NCI-H146 treated with DMSO at 0.1 percent for 48 hours (cell line): ENCODE measurements around the gene RNASE4.
A peak's percentile ranks its signal among the peaks of the same experiment; 100 is the strongest.

Experiments used
- DNase-seq: peaks from one replicate; lab custom pipeline; 2025; ENCODE audit not compliant: unreplicated experiment; lab: John Stamatoyannopoulos, UW

Gene RNASE4

GRCh38 chr14:20675669-20676068, 8.7 kb upstream of the RNASE4 start:
- DNase-seq = no peak

- DNase-seq = no peak
Measured at GRCh38 chr14:20676072-20676471, 8.3 kb upstream of the RNASE4 start.

- DNase-seq = no peak
Measured at GRCh38 chr14:20679907-20680306, 4.5 kb upstream of the RNASE4 start.

- no peak for DNase-seq
Measured at GRCh38 chr14:20680363-20680762, 4.0 kb upstream of the RNASE4 start.

DNA sequence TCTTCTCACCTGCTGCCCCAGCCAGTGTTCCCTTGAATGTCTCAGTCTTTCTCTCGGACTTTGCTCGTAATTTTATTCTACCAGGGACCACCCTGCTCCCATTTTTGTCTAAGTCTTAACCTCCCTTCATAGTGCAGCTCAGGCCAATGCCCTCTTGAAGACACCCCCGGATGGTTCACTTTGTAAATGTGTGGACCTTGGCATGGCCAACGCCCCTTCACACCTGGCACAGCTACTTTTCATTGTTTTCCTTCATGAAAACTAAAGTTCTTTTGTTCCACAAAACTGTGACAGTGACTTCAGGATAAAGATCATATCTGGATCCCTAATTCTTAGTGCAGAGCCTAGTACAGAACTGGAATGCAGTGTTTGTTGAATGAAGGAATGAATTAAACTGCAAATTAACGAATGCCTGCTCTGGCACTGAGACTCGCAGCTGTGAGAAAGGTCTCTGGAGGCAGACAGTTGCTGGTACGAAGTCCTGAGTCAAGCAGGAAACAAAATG, 3.5 kb upstream of the RNASE4 start:
- DNase-seq = no peak

DNA sequence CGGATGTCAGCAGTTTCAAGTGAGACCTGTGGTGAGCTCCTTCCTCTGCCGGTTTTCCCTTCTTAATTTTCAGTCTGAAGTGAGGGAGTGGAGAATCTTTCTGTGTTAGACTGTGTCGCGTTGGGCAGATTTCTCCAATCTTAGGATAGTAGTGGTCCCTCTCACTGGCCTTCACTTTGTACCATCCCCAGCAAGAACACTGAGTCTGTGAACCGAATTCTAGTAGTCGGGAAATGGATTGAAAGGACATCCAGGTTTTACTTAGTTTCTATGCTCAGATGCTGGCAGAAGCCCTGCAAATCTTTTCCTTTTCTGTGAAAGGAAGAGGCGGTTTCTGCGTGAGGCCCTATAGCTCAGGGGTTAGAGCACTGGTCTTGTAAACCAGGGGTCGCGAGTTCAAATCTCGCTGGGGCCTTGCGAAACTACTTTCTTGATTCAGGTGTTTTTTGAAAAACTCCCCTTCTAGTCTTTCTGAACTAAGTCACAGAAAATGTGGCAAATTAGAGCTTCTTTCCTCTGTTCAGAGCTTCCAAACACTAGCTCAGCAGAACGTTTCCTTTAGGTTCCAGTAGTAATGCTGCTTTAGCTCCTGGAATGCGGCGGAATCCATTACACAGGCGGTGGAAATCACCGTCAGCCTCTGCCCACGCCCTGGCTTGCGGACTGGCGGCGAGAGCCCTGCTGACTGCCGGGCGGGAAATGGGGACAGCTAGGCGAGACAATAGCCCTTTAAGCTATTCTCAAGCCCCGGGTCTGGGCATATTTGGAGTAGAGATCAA, 2.8 kb upstream of the RNASE4 start:
- DNase-seq = peak; percentile 43

DNA sequence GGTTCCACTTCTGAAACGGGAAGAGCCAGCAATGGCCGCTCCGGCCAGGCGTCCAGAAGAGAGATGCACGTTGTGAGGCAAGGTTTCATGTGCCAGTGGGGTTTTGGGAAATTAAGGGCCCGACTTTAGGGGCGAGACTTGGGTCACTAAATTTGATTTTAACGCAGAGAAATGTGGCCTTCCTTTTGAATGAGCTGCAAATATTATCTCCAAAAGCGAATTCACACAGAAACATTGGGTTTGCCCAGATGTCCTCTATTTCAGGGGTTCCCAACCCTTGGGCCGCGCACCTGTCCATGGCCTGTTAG, 2.3 kb upstream of the RNASE4 start:
- no peak for DNase-seq

GRCh38 chr14:20682435-20683124, 1.8 kb upstream of the RNASE4 start:
- DNase-seq = peak; percentile 54

- peak; percentile 61 for DNase-seq
Measured at GRCh38 chr14:20683125-20683890, 1.1 kb upstream of the RNASE4 start.

DNA sequence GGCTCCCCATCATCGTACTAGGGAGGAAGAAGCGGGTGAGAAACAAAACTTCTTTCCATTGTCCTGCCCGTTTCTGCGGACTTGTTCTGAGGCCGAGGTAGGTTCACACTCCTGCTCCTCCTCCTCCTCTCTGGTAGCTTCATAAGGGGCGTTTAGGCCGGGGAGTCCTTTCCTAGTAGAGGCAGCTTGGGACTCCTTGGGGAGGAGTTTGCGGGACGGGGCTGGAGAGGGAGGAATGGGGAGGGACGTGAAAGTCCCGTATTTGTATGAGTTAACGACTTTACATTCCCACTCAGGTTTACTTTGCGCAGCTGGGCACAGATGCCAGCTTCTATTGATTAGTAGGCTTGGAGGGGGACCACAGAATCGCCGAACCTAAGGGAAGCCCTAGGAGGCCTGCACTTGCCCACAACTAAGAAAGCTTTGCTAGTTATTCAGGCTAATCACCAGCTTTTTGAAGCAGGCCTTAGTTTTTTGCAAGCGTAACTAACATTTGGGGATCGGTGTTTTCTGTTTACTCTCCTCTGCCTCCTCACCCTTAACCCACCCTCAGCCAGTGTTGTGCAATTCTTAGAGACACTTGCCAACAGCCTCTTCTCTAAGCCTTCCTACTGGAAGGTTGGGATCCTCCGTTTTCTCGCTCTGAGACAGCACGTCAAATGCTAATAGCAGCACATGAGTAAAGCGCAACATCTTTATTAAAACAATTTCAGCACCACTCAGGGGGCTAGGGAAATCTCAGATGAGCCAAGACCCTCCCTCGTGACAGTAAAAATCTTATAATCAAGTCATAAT, 499 bp downstream of the RNASE4 start:
- no peak for DNase-seq

- DNase-seq = no peak
Measured at GRCh38 chr14:20686386-20687143, 2.2 kb downstream of the RNASE4 start.

DNA sequence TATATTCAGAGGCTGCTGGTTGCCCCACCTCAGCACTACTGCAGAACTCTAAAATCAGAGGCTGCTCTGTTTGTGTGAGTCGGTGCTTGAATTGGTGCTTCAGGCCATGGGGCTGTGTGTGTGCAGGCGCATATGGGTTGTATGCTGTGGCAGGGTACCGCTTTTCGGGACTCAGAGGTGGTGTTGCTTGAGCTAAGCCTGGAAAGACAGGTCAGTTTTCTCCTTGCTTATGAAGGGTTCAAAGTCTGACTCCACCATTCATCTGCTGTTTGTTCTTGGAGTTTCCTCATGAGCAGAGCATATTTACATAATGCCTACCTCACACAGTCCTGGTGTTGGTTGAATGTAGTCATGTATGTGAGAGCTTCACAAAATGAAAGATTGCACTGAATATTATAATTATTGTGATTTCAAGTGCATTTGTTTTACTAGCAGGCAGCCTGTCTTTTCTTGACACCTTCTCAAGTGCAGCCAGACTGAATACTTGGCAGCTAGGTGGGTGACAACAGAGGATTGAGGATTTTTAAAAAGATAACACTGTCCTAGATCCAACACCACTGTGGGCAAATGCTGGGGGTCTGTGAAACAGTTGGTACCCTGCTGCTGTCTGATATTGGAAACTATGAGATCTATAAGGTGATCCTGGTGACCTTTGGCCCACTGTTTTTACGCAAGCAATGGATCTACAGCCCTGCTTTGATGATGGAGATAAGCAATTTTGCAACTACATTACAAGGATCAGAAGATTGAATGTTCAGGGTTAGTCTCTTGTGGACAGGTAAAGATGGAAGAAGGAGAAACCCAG, 3.2 kb downstream of the RNASE4 start:
- no peak for DNase-seq

DNA sequence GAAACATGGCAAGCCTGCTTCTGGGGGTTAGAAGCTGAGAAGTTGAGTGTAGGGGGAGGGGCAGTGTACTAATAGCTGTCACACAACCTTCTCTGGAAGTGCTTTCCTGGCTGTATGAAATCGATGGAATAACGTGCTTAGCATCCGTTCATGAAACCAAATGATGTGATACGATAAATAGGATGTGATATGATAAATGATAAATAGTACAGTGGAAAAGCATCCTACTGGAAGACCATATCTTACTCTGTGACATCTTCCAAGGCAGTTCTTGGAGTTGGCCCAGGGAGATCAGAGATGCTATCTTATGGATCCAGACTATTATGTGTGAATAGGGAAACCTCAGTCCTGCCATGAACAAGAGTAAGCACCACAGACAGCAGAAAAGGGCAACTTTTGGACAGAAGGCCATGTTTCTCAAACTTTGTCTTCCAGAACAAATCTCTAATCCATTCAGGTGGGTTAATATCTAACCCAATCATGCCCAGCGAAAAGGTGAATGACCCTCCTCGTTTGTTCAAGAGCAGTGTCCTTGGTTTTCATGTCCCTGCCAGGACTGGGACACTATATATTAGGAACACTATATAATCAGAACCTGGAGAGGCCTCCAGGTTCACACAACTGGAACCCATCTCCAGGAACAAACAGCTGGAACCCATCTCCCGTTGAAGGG, 3.9 kb downstream of the RNASE4 start, which contains the start of gene ANG:
TSS of gene ANG (plus strand) at position 598 of the 673 bp plus-strand sequence. CDS start 4,801 bp downstream, outside the sequence.
- DNase-seq = no peak

GRCh38 chr14:20690848-20691640, 6.7 kb downstream of the RNASE4 start:
- DNase-seq = peak; percentile 17

GRCh38 chr14:20692116-20692751, 7.9 kb downstream of the RNASE4 start:
- DNase-seq = no peak

DNA sequence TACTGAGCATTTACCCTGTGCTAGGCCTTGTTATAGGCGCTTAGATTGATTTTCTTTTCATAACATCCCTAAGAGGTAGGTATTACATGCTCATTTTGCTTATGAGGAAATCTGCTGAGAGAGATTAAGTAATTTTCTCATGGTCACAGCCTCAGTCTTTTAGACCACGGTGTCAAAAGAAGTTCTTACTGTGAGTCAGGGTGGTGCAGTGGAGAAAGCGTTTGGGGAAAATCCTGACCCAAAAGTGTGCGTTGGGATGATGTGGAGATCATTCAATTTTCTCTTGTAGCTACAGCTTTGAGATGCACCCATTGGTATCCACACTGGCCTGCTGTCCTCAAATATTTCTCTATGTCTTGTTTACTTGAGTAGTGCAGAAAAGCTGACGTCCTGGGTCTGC, 12.4 kb downstream of the RNASE4 start:
- DNase-seq = no peak

DNA sequence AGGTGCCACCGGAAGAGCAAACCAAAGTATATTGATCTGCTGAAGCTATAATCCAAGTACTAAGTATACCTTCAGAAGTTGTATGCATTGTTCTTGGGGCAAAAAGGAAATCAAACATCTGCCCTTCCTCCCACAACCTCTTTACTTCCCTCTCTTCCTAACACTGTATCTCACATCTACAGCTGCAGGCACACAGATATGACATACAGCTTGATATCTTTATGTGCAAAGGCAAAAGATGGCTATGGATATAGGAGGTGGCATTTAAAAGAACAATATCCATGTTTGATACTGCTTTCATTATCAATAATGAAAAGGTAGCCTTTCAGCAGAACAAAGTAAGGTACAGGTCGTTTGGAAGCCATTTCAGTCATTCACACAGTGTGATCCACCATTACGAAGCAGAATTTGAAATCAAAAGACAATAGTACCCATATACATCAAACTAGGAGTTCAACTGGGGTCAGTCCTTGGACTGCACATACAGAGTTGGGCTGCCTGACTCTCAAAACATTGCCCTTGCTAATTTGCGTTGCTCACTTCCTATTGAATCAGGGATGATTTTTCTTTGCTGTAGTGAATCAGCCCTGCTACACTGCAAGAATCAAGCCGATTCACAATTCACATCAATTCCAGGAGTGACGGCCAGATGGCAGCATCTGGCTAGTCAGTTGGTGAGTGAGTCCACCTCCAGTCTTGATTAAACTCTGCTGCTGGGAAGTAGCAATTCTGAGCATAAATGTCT, 13.1 kb downstream of the RNASE4 start:
- no peak for DNase-seq
